H1 (cell line): ENCODE results near the gene HEXIM1. TPM values are rescaled to one million over a fixed set of nuclear protein-coding genes. Genes with fewer than 3 reads are reported as not detected.
A peak's percentile ranks its signal among the peaks of the same experiment; 100 is the strongest.

Source experiments
- CTCF ChIA-PET: fragments of 300-600 bp; sonication (Branson Sonifier 250); formaldehyde crosslinking; loops from one replicate; lab custom pipeline; 2021; ENCODE audit not compliant: partially characterized antibody; lab: Charles Lee
- POLR2A ChIA-PET: fragments of 300-600 bp; sonication (Branson Sonifier 250); formaldehyde crosslinking; loops from one replicate; lab custom pipeline; 2021; ENCODE audit warnings: inconsistent platforms; ENCODE audit not compliant: partially characterized antibody; lab: Charles Lee
- DNase-seq, 2 experiments: peaks; one replicate each; pipeline versions ENCODE4 v3.0.0 to v3.0.0-alpha.2; 2010 to 2022; ENCODE audit warnings: low spot score in 2 of 2, low read depth in 1 of 2, mixed read lengths in 1 of 2
- FAIRE-seq: peaks from 2 replicates; lab custom pipeline; 2011; peaks lifted over from hg19 to GRCh38; lab: Jason Lieb, UNC
- H2AFZ ChIP-seq: 2 replicates; pipeline ENCODE4 v1.8.1; 2012; ENCODE audit warnings: low read length, inconsistent platforms
- H2AK5ac ChIP-seq: 2 replicates; pipeline ENCODE4 v1.6.1; 2013; ENCODE audit warnings: low read depth, low read length
- H2BK120ac ChIP-seq: replicated peaks from 2 replicates; pipeline ENCODE3; 2013; ENCODE audit warnings: low read depth, low read length, inconsistent platforms
- H2BK12ac ChIP-seq: 2 replicates; pipeline ENCODE4 v1.6.1; 2013; ENCODE audit warnings: low read depth, low read length
- H2BK15ac ChIP-seq: 2 replicates; pipeline ENCODE4 v1.6.1; 2013; ENCODE audit warnings: low read length
- H2BK20ac ChIP-seq: 2 replicates; pipeline ENCODE4 v1.6.1; 2013; ENCODE audit warnings: low read length
- H2BK5ac ChIP-seq: 2 replicates; pipeline ENCODE4 v1.6.1; 2013; ENCODE audit warnings: low read depth, low read length
- H3K14ac ChIP-seq: 2 replicates; pipeline ENCODE4 v1.6.1; 2013; ENCODE audit warnings: inconsistent platforms; ENCODE audit not compliant: insufficient read length
- H3K18ac ChIP-seq: 2 replicates; pipeline ENCODE4 v1.6.1; 2013; ENCODE audit warnings: low read length; ENCODE audit errors: extremely low read depth
- H3K23ac ChIP-seq: 2 replicates; pipeline ENCODE4 v1.6.1; 2013; ENCODE audit warnings: inconsistent platforms; ENCODE audit not compliant: insufficient read length
- H3K23me2 ChIP-seq: 2 replicates; pipeline ENCODE4 v1.6.1; 2013; ENCODE audit warnings: low read depth, low read length
- H3K27ac ChIP-seq: 2 replicates; pipeline ENCODE4 v1.6.1; 2011; ENCODE audit warnings: low read depth, low read length, inconsistent platforms
- H3K27me3 ChIP-seq, 4 experiments: replicated peaks in 1 of 4; 1 replicate in 1 of 4; 2 replicates in 3 of 4; pipeline versions ENCODE4 v1.6.1 to v1.8.1; 2011 to 2013; ENCODE audit warnings: low read length in 3 of 4, mild to moderate bottlenecking in 3 of 4, inconsistent platforms in 2 of 4, mixed read lengths in 2 of 4, moderate library complexity in 1 of 4; ENCODE audit not compliant: control insufficient read depth in 3 of 4, insufficient read depth in 3 of 4; ENCODE audit errors: extremely low read depth in 1 of 4
- H3K36me3 ChIP-seq, 4 experiments: 2 replicates each; pipeline versions ENCODE4 v1.6.1 to v1.8.1; 2011 to 2013; ENCODE audit warnings: mild to moderate bottlenecking in 4 of 4, low read length in 3 of 4, moderate library complexity in 2 of 4, control low read depth in 1 of 4, inconsistent platforms in 1 of 4; ENCODE audit not compliant: insufficient read depth in 4 of 4, control insufficient read depth in 2 of 4
- H3K4ac ChIP-seq: replicated peaks from 2 replicates; pipeline ENCODE3; 2013; ENCODE audit warnings: low read length, low read depth, mixed read lengths, inconsistent platforms; ENCODE audit not compliant: insufficient read length
- H3K4me1 ChIP-seq, 4 experiments: replicated peaks in 1 of 4; 1 replicate in 1 of 4; 2 replicates in 3 of 4; pipeline versions ENCODE4 v1.6.1 to v1.8.1; 2011 to 2013; ENCODE audit warnings: low read length in 3 of 4, inconsistent platforms in 2 of 4, mixed read lengths in 1 of 4; ENCODE audit not compliant: insufficient read depth in 4 of 4, control insufficient read depth in 3 of 4
- H3K4me2 ChIP-seq, 2 experiments: 2 replicates each; pipeline versions ENCODE4 v1.6.1 to v1.8.1; 2011 to 2013; ENCODE audit warnings: low read depth in 2 of 2, low read length in 2 of 2, control low read depth in 1 of 2, inconsistent platforms in 1 of 2, mild to moderate bottlenecking in 1 of 2; ENCODE audit not compliant: insufficient read depth in 1 of 2
- H3K4me3 ChIP-seq, 4 experiments: fragments of 200-600, 300-600 bp in 1 of 4; sonication (generic), shearing (Covaris generic), sonication (Bioruptor Twin) in 1 of 4; 2 replicates each; pipeline versions ENCODE4 v1.5.1 to v1.8.1; 2011 to 2016; ENCODE audit warnings: low read length in 4 of 4, low read depth in 3 of 4, control low read depth in 2 of 4, inconsistent platforms in 2 of 4, mild to moderate bottlenecking in 2 of 4, mixed read lengths in 1 of 4, moderate library complexity in 1 of 4; ENCODE audit not compliant: insufficient read depth in 2 of 4; ENCODE audit errors: extremely low read depth in 1 of 4
- H3K56ac ChIP-seq: replicated peaks from 2 replicates; pipeline ENCODE3; 2013; ENCODE audit warnings: low read depth, mild to moderate bottlenecking, mixed read lengths, low read length, inconsistent platforms; ENCODE audit not compliant: insufficient read length
- H3K79me1 ChIP-seq: 2 replicates; pipeline ENCODE4 v1.6.1; 2013; ENCODE audit warnings: low read depth, low read length, control low read depth
- H3K79me2 ChIP-seq, 2 experiments: 2 replicates each; pipeline versions ENCODE4 v1.6.1 to v1.8.1; 2012 to 2013; ENCODE audit warnings: low read length in 2 of 2, mild to moderate bottlenecking in 2 of 2, inconsistent platforms in 1 of 2; ENCODE audit not compliant: insufficient read depth in 2 of 2, control insufficient read depth in 1 of 2
- H3K9ac ChIP-seq, 4 experiments: replicated peaks in 1 of 4; 1 replicate in 1 of 4; 2 replicates in 3 of 4; pipeline versions ENCODE4 v1.6.1 to v1.8.1; 2011 to 2013; ENCODE audit warnings: low read depth in 3 of 4, low read length in 3 of 4, control low read depth in 2 of 4, mild to moderate bottlenecking in 2 of 4, moderate library complexity in 2 of 4, inconsistent platforms in 1 of 4; ENCODE audit errors: extremely low read depth in 1 of 4
- H3K9me3 ChIP-seq, 2 experiments: 2 replicates each; pipeline versions ENCODE4 v1.6.1 to v1.8.1; 2012 to 2013; ENCODE audit warnings: mild to moderate bottlenecking in 2 of 2, moderate library complexity in 2 of 2, control low read depth in 1 of 2, inconsistent platforms in 1 of 2, low read depth in 1 of 2, low read length in 1 of 2, mixed read lengths in 1 of 2; ENCODE audit not compliant: insufficient read depth in 2 of 2
- H4K20me1 ChIP-seq, 2 experiments: replicated peaks in 1 of 2; 2 replicates each; pipeline versions ENCODE3 to v1.8.1; 2011 to 2013; ENCODE audit warnings: inconsistent platforms in 2 of 2, low read length in 2 of 2, mild to moderate bottlenecking in 1 of 2; ENCODE audit not compliant: insufficient read depth in 2 of 2, control insufficient read depth in 1 of 2
- H4K5ac ChIP-seq: 2 replicates; pipeline ENCODE4 v1.6.1; 2013; ENCODE audit warnings: low read length, low read depth, mixed read lengths, inconsistent platforms; ENCODE audit not compliant: insufficient read length
- H4K8ac ChIP-seq: 2 replicates; pipeline ENCODE4 v1.8.0; 2013; ENCODE audit warnings: mild to moderate bottlenecking, moderate library complexity, low read length, inconsistent platforms; ENCODE audit not compliant: insufficient read depth; ENCODE audit errors: extremely low read depth
- H4K91ac ChIP-seq: replicated peaks from 2 replicates; pipeline ENCODE3; 2013; ENCODE audit warnings: low read length, mixed read lengths, inconsistent platforms; ENCODE audit not compliant: insufficient read length
- CTCF ChIP-seq, 3 experiments: IDR thresholded peaks; 1 replicate in 2 of 3; 2 replicates in 1 of 3; pipeline versions ENCODE4 v1.5.1 to v1.6.1; 2011; ENCODE audit warnings: low read length in 3 of 3, mild to moderate bottlenecking in 3 of 3, inconsistent platforms in 2 of 3, low read depth in 1 of 3, moderate library complexity in 1 of 3; ENCODE audit not compliant: insufficient read depth in 1 of 3; ENCODE audit errors: control extremely low read depth in 1 of 3
- JUN ChIP-seq: IDR thresholded peaks from 2 replicates; pipeline ENCODE4 v1.6.1; 2011; ENCODE audit warnings: low read depth, mild to moderate bottlenecking, improper control_type of control experiment, low read length
- WGBS, 2 experiments: shearing (Covaris generic) in 1 of 2; methylation state at CpG; one replicate each; pipeline versions ENCODE4 v1.1.6 to v1.1.7; 2013 to 2015; ENCODE audit warnings: low lambda C conversion rate in 2 of 2, mixed read lengths in 2 of 2, inconsistent platforms in 1 of 2, low coverage in 1 of 2, missing lambda C conversion rate in 1 of 2; ENCODE audit not compliant: insufficient replicate concordance in 2 of 2, insufficient coverage in 1 of 2, insufficient read length in 1 of 2; ENCODE audit errors: extremely low coverage in 1 of 2, missing lambda C conversion rate in 1 of 2; 5-methylcytosine and 5-hydroxymethylcytosine counted together
- polyA plus RNA-seq, 7 experiments: library from polyadenylated mRNA; depleted of rRNA in 3 of 7; stranded (reverse) in 5 of 7; unstranded in 2 of 7; fragments of >200 nt in 5 of 7; fragments of 200-250 nt in 2 of 7; gene quantifications; 1 replicate in 5 of 7; 2 replicates in 1 of 7; 4 replicates in 1 of 7; pipeline versions ENCODE4 v1.2.1 to v1.2.3, GENCODE V29; 2011 to 2013; ENCODE audit warnings: missing spikeins in 2 of 7, mixed read lengths in 2 of 7
- total RNA-seq: library from RNA; stranded (reverse); fragmentation: NEBNext Ultra II Directional; extraction: Animal tissue kit (Norgen Biotek cat#: 25700); gene quantifications from 2 replicates; pipeline ENCODE4 v1.2.1, GENCODE V29; 2021

The HEXIM1 gene
- total and polyA plus RNA-seq, 2 of the 8 experiments (the other 6 are each of a cell fraction or from before 2014, with no cell fraction given) = 9.1 to 38.3 TPM

GRCh38 chr17:45104907-45105624 lies 43.2 kb upstream of the HEXIM1 start:
- CTCF ChIA-PET = interaction anchor here (0.6 to 8.1 kb wide), 17 partner anchors 7 to 204 kb away, joined by 3 to 67 read pairs (median 4); partner anchors contain the start of gene ACBD4
- Histone ChIP-seq H4K8ac (no peak overlapping the region), H4K91ac (no peak overlapping the region), H3K79me1 (no peaks in the 10 kb centered on the region; the same call in 1 of the 2 replicates), H3K23ac (no peak overlapping the region), H3K56ac (no peak overlapping the region), H4K5ac (no peak overlapping the region), H3K9me3 (no peaks in the 10 kb centered on the region), H3K36me3 (peaks cover 44 to 74% (median 61%) of the 10 kb centered on the region in 4 experiments), H2AFZ (no peak overlapping the region), H3K79me2 (no peaks in the 10 kb centered on the region), H3K14ac (no peak overlapping the region), H3K4me3 (no peak overlapping the region), H3K27ac (no peak overlapping the region), H2BK120ac (no peak overlapping the region), H3K23me2 (no peaks in the 10 kb centered on the region), H3K4me1 (no peaks in the 10 kb centered on the region), H3K4me2 (no peak overlapping the region), H3K4ac (no peak overlapping the region), H2BK12ac (no peak overlapping the region), H4K20me1 (peaks cover 6 to 8% of the 10 kb centered on the region in 2 experiments), H3K27me3 (no peaks in the 10 kb centered on the region), H2BK15ac (no peak overlapping the region), H2AK5ac (no peak overlapping the region), H3K9ac (no peak overlapping the region), H2BK5ac (no peak overlapping the region), H3K18ac (no peak overlapping the region), H2BK20ac (no peak overlapping the region)
- 87% methylated on average over 17 of the region's 17 CpGs; no CpG with 5 or more reads in 1 of the 2 experiments for WGBS, 2 experiments
- TF ChIP-seq CTCF (IDR thresholded peaks at IDR 0.05; ENCODE audit: control extremely low read depth in 1 of 3, insufficient read depth in 1 of 3, low read depth in 1 of 3, low read length in 3 of 3) (peak in 1 of 3 experiments; percentile 11; a peak in 1 of 4 replicates), JUN (no peak)
- POLR2A ChIA-PET = interaction anchor here (1.2 to 2.0 kb wide), 6 partner anchors 8 to 248 kb away, joined by 3 to 5 read pairs (median 4); no protein-coding TSS in a partner anchor
- FAIRE-seq (no peak), DNase-seq (no peak)
